ENCODE data around the gene MEI1. TPM values are rescaled to one million over a fixed set of nuclear protein-coding genes. Genes with fewer than 3 reads are reported as not detected.

MEI1 gene
- total RNA-seq, 4 donors from 2014 or later: 1.1 to 20.5 TPM; not detected in 2

- intact Hi-C loops (cut with DNase I; ENCODE audit: low total_unique reads) (no loop called here), in situ Hi-C loops (cut with MboI; ENCODE audit: low pct_ligation_motif_present in 1 of 4, low pct_unique_long_range_greater_than_20kb in 1 of 4, low sequenced_read_pairs in 3 of 4) (no loop called here)
Observed at GRCh38 chr22:41831828-41832552, 132.7 kb downstream of the MEI1 start.

GRCh38 chr22:41832553-41833368 is 133.5 kb downstream of the MEI1 start, which contains the start of gene SREBF2:
Gene SREBF2 (plus strand): TSS chr22:41833105. CDS start chr22:41833271, 166 bp downstream.
- DNase-seq: peak; percentile 100
- Histone ChIP-seq H3K27ac (peak within 1 kb of the TSS; percentile 92 to 99 (median 97)), H3K36me3 (no peaks in the 10 kb centered on the region), H3K27me3 (no peaks in the 10 kb centered on the region), H3K4me3 (peak within 1 kb of the TSS; percentile 64 to 97 (median 89)), H3K9me3 (no peaks in the 10 kb centered on the region), H3K4me1 (peaks cover 6 to 45% (median 20%) of the 10 kb centered on the region in 4 donors)
- intact Hi-C loops (cut with DNase I; ENCODE audit: low total_unique reads) (no loop called here), in situ Hi-C loops (cut with MboI; ENCODE audit: low pct_ligation_motif_present in 1 of 4, low pct_unique_long_range_greater_than_20kb in 1 of 4, low sequenced_read_pairs in 3 of 4) (no loop called here)
- 1% methylated on average over 56 of the region's 75 CpGs; no CpG with 5 or more reads in 1 of the 2 donors for WGBS, 2 donors (ENCODE audit: low coverage in 1 of 2)
- TF ChIP-seq POLR2A (IDR thresholded peaks at IDR 0.05) (peak; percentile 86), POLR2AphosphoS5 (IDR thresholded peaks at IDR 0.05) (peak; percentile 85 to 92 (median 88)), EP300 (IDR thresholded peaks at IDR 0.05; ENCODE audit: low read depth) (peak; percentile 25), CTCF (IDR thresholded peaks at IDR 0.05) (peak in 2 of 5 experiments; percentile 5 to 15)

More at GRCh38 chr22:41831828-41832552, 132.7 kb downstream of the MEI1 start:
- H3K9me3 ChIP-seq: no peaks in the 10 kb centered on the region
- TF ChIP-seq CTCF (IDR thresholded peaks at IDR 0.05) (no peak), POLR2AphosphoS5 (IDR thresholded peaks at IDR 0.05) (no peak), EP300 (IDR thresholded peaks at IDR 0.05; ENCODE audit: low read depth) (no peak), POLR2A (IDR thresholded peaks at IDR 0.05) (no peak)
- peaks cover 9 to 48% (median 24%) of the 10 kb centered on the region in 4 donors for H3K4me1 ChIP-seq
- H3K36me3 ChIP-seq: no peaks in the 10 kb centered on the region
- WGBS, 2 donors (ENCODE audit: low coverage in 1 of 2): 9 to 28% methylated on average over 6 to 17 of the region's 17 CpGs
- no peaks in the 10 kb centered on the region for H3K27me3 ChIP-seq
- H3K27ac ChIP-seq: peak overlapping the region; percentile 92 to 99 (median 97)
- DNase-seq: no peak
- H3K4me3 ChIP-seq: peak overlapping the region; percentile 17 to 97 (median 89)

DNA sequence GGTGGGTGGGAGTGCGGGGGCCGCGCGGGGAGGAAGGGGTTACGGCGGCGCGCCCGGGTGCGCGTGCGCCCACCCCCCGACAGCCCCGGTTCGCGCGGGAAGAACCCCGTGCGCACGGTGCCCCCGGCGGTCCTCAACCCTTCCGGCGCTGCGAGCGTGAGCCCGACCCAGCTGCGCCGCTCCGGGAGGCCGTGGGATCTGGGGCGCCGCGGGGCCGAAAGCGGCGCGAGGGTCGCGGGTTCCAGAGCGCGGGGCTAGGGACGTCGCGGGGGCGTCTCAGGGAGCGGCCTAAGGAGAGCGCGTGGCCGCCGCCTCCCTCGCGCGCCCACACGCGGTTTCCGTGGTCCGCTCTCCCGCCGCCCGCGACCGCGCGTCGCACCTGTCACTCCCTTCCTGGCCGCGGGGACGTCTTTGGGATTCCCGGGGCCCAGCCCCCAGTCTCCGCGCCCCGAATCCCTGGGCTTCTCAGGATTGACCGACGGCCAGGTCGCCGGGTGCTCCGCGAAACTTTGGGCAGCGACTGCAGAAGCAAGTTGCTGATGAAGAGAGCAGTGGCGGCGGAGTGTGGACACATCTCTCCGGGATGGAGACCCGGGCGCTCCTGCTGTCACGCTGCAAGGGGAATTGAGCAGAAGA is 134.2 kb downstream of the MEI1 start:
- Histone ChIP-seq H3K9me3 (no peaks in the 10 kb centered on the region), H3K27ac (peak overlapping the region; percentile 92 to 99 (median 97)), H3K4me1 (peaks cover 0 to 47% (median 19%) of the 10 kb centered on the region in 4 donors), H3K27me3 (no peaks in the 10 kb centered on the region), H3K36me3 (no peaks in the 10 kb centered on the region), H3K4me3 (peak overlapping the region; percentile 64 to 97 (median 89))
- intact Hi-C loops (cut with DNase I; ENCODE audit: low total_unique reads): no loop called here
- peak; percentile 57 for DNase-seq
- TF ChIP-seq POLR2A (IDR thresholded peaks at IDR 0.05) (no peak), EP300 (IDR thresholded peaks at IDR 0.05; ENCODE audit: low read depth) (no peak), POLR2AphosphoS5 (IDR thresholded peaks at IDR 0.05) (peak in 2 of 3 donors; percentile 15 to 24), CTCF (IDR thresholded peaks at IDR 0.05) (peak in 2 of 5 experiments; percentile 17 to 25)
- 1% methylated on average over 39 of the region's 86 CpGs; no CpG with 5 or more reads in 1 of the 2 donors for WGBS, 2 donors (ENCODE audit: low coverage in 1 of 2)
- in situ Hi-C loops (cut with MboI; ENCODE audit: low pct_ligation_motif_present in 1 of 4, low pct_unique_long_range_greater_than_20kb in 1 of 4, low sequenced_read_pairs in 3 of 4): no loop called here
